Hypothalamus (tissue), 51 donors: ENCODE results near the gene TECPR2.

Source experiments
- DNase-seq, 51 donors: peaks; one replicate each; lab custom pipeline; 2025; lab: John Stamatoyannopoulos, UW

Gene TECPR2

GRCh38 chr14:102491786-102492530 is 129.2 kb downstream of the TECPR2 start:
- DNase-seq: no peak

GRCh38 chr14:102492531-102492910 is 129.8 kb downstream of the TECPR2 start:
- no peak for DNase-seq

- peak in 4 of 51 donors; percentile 34 to 42 (median 38) for DNase-seq
Measured at GRCh38 chr14:102493096-102493495, 130.4 kb downstream of the TECPR2 start.

DNA sequence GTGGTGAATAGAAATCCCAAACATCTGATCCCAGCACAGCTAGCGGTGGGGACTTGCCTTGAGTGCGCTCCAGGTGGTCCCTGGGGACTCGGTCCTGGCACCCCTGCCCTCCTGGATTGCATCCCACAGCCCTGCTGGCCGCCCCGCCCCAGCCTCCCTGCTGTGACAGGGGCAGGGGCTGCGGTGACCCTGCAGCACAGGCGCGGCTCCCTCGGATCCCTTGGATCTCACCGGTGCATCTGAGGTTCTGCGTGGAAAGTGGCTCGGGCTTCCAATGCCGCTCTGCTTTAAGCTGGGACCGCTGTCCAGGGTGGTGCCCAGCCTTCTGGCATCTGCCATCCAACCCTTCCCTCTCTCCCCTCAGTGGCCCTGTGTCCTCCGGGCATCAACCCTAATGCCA is 130.8 kb downstream of the TECPR2 start:
- DNase-seq: no peak

GRCh38 chr14:102495491-102496330 is 133.0 kb downstream of the TECPR2 start:
- no peak for DNase-seq

- no peak for DNase-seq
Measured at GRCh38 chr14:102496331-102496691, 133.6 kb downstream of the TECPR2 start.

- DNase-seq: no peak
Measured at GRCh38 chr14:102496958-102497744, 134.4 kb downstream of the TECPR2 start.

DNA sequence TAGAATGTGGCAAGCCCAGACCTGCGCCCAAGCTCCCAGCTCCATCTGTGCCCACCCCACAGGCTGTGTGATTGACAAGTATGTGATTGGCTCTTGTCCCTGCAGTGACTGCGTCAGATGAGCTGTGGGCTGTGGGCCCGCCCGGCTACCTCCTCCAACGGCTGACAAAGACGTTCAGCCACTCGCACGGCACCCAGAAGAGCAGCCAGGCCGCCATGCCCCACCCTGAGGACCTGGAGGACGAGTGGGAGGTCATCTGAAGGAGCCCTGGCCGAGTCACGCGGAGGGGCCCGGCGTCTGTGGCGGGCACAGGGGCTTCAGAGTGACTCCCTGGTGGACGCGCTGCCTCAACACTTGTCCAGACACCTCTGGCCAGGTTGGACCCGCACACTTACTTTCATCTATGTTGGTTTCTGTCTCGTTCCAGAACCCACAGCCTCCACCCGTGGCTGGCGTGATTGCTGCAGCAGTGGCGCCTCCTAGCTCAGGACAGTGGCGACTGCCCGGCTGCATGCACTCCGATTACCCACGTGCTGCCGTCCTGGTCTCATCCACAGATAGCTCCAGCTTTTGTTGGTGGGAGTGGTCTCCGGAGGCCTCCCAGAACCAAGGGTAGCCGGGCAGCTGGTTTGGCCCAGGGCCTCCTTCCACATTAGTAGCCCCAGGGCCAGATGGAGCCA is 135.4 kb downstream of the TECPR2 start:
- DNase-seq: peak in 8 of 51 donors; percentile 18 to 53 (median 31)

DNA sequence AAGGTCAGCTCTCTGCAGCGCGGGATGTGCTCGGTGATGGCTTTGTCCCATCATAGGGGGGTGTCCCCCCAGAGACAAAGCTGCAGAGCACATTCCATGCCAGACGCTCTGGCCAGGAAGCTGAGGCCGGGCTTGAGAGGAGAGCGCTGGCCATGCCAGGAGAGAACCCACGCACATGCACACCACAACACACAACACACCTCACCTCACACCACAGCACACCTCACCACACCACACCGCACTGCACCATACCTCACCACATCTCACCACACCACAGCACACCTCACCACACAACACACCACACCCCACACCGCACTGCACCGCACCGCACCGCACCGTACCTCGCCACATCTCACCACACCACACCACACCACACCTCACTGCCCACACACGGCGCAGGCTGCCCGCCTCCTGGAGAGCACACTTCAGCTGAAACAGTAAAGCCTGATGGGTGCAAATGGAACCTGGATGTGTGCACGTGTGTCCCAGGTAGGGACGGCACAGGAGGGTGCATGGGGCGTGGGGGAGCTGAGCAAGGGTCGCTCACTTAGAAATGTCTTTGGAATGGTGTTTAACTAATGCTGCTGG is 136.0 kb downstream of the TECPR2 start:
- DNase-seq: no peak

DNA sequence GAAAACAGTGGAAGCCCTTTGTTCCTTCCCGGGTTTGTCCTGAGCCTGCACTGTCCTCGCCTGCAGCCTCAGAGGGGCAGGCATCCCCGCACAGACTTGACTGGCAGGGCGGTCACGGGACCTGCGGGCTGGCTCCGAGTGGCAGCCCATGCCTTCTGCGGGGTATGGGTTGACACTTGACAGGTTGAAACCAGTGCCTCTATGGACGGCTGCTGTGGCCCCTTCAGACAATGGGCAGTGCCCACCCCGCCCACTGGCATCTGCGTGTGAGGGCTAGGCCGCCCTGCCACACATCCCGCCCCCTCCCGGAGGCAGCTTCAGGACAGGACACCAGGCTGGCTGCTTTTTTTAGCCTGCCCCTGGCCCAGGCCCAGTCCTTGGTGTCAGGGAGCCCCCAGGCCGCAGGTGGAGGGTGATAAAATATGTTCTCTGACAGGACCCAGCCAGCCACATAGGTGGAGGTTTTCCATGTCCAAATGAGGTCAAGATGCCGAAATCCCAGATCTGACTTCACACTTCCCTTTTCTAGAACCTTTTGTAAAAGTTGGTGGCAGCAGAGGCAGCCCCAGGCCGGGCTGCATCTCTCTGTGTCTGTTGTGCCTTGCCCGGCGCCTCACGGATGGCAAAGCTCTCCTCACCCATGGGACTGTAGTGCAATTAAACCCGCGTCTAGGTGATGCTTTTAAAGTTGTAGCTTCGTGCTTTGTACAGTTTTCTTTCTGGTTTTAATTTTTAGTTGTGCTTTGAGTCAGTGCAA is 136.8 kb downstream of the TECPR2 start:
- no peak for DNase-seq

DNA sequence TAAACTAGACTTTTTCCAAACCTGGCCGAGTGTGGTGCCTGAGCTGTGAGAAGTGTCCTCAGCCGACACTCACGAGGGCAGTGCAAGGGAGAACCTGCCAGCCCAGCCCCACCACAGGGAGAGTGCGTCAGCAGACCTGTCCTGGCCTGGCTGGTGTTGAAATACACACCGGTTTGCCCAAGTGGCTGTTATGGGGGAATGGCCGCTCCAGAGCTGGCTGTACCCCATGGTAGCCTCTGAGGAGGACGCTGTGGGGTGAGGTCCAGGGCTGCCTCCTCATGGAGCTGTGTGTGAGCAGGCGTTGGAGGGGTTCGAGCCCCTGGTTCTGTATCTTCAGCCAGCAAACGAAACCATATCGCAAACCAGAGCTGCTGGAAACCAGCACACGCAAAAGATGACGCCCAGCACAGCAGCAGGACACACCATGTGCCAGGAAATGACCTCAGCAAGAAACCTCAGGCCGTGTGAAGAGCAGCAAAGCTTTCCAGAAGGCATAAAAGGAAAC is 137.5 kb downstream of the TECPR2 start:
- peak in 4 of 51 donors; percentile 26 to 41 (median 36) for DNase-seq

- no peak for DNase-seq
Measured at GRCh38 chr14:102500713-102501112, 138.0 kb downstream of the TECPR2 start.

DNA sequence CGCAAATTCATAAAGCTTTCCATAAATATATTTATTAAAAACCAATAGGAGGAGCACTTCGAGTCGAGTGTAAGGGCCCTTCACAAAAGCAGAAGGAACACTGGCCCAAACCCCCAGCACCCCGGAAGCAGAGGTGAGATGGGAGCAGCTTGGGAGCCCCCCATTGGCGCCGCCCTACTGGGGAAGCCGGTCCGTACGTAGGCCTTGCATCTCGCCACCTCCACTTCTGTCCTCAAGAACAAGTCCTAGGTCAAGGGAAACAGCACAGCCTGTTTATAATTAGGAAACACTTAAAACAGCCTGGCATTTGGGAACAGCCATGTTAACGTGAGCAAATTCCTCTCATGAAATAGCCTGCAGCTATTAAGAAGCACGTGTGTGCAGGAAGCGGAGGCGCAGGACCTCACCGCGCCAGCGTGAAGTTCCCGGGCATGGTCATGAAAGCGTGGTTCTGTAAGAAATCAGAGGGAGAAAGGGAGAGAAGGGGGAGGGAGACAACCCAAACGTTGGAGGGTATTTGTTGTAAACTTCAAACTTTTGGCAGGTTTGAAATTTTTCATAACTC is 139.1 kb downstream of the TECPR2 start:
- no peak for DNase-seq

GRCh38 chr14:102502571-102502970 is 139.8 kb downstream of the TECPR2 start:
- DNase-seq: no peak

GRCh38 chr14:102503641-102504327 is 141.0 kb downstream of the TECPR2 start:
- DNase-seq: no peak

GRCh38 chr14:102504328-102504999 is 141.7 kb downstream of the TECPR2 start:
- no peak for DNase-seq

GRCh38 chr14:102505000-102505619 is 142.4 kb downstream of the TECPR2 start:
- no peak for DNase-seq
